A549 (cell line): ENCODE results near the gene TBATA. TPM values are rescaled to one million over a fixed set of nuclear protein-coding genes. Genes with fewer than 3 reads are reported as not detected.

Source experiments
- ATAC-seq, 2 experiments: fragments of 200-7000 bp in 1 of 2; fragments of >200 bp in 1 of 2; cut with Nextera tagmentation in 1 of 2; cut with Tn5 transposase in 1 of 2; 3 replicates each; pipeline versions ENCODE4 v1.8.0 to v1.9.1; 2018 to 2020; ENCODE audit warnings: mild to moderate bottlenecking in 1 of 2, moderate library complexity in 1 of 2
- CTCF ChIA-PET: fragments of 300-600 bp; sonication (Branson Sonifier 250); formaldehyde crosslinking; extraction: SDS; loops from one replicate; lab custom pipeline; 2021; ENCODE audit warnings: antibody characterized with exemption, inconsistent platforms; lab: Yijun Ruan, JAX
- POLR2A ChIA-PET: fragments of 350-600 bp; formaldehyde crosslinking; extraction: SDS; loops from one replicate; lab custom pipeline; 2021; ENCODE audit warnings: antibody characterized with exemption, inconsistent platforms; lab: Yijun Ruan, JAX
- DNase-seq, 2 experiments: peaks; one replicate each; pipeline versions ENCODE4 v3.0.0 to v3.0.0-alpha.2; 2011 to 2016; ENCODE audit warnings: low read depth in 1 of 2, low spot score in 1 of 2
- FAIRE-seq: peaks from 2 replicates; lab custom pipeline; 2011; peaks lifted over from hg19 to GRCh38; lab: Jason Lieb, UNC
- H3K27ac ChIP-seq, 2 experiments: fragments of >200 bp; sonication (Bioruptor Twin); formaldehyde crosslinking; 3 replicates each; pipeline ENCODE4 v1.5.1; 2016 to 2017
- H3K4me1 ChIP-seq: fragments of >200 bp; sonication (Bioruptor Twin); formaldehyde crosslinking; 3 replicates; pipeline ENCODE4 v1.6.1; 2016
- H3K4me2 ChIP-seq: fragments of >200 bp; sonication (Bioruptor Twin); formaldehyde crosslinking; 3 replicates; pipeline ENCODE4 v1.6.1; 2016
- H3K4me3 ChIP-seq: fragments of >200 bp; sonication (Bioruptor Twin); formaldehyde crosslinking; 3 replicates; pipeline ENCODE4 v1.5.1; 2016
- H3K9me3 ChIP-seq: fragments of >200 bp; sonication (Bioruptor Twin); formaldehyde crosslinking; 3 replicates; pipeline ENCODE4 v1.6.1; 2016
- CBX2 ChIP-seq: fragments of 200-600 bp; sonication (generic); IDR thresholded peaks from 2 replicates; pipeline ENCODE4 v1.6.1; 2016; ENCODE audit warnings: low read depth, mild to moderate bottlenecking, borderline replicate concordance
- CBX8 ChIP-seq: fragments of 200-600 bp; sonication (generic); IDR thresholded peaks from 2 replicates; pipeline ENCODE4 v1.6.1; 2016
- HEYL ChIP-seq: fragments of 250-450 bp; sonication (Bioruptor Pico); IDR thresholded peaks from 2 replicates; pipeline ENCODE4 v1.8.0; 2021; ENCODE audit warnings: mild to moderate bottlenecking, moderate library complexity
- JUN ChIP-seq, 2 experiments: fragments of >200 bp; sonication (Bioruptor Twin); formaldehyde crosslinking; IDR thresholded peaks; 2 replicates in 1 of 2; 3 replicates in 1 of 2; pipeline ENCODE4 v1.6.1; 2016 to 2017
- KDM1A ChIP-seq: fragments of 200-600 bp; sonication (generic); IDR thresholded peaks from 2 replicates; pipeline ENCODE4 v1.6.1; 2016; ENCODE audit warnings: low read depth, mild to moderate bottlenecking
- KDM5A ChIP-seq: fragments of 200-600 bp; sonication (generic); IDR thresholded peaks from 2 replicates; pipeline ENCODE4 v1.6.1; 2016; ENCODE audit warnings: antibody characterized with exemption, mild to moderate bottlenecking
- MAZ ChIP-seq: fragments of 150-350 bp; IDR thresholded peaks from 2 replicates; pipeline ENCODE4 v1.6.1; 2014; ENCODE audit warnings: antibody characterized with exemption, low read depth, low read length, borderline replicate concordance
- MYC ChIP-seq: IDR thresholded peaks from 2 replicates; pipeline ENCODE4 v1.6.1; 2012; ENCODE audit warnings: mild to moderate bottlenecking, inconsistent platforms, low read length, improper control_type of control experiment, borderline replicate concordance
- NR3C1 ChIP-seq: fragments of >200 bp; sonication (Bioruptor Twin); formaldehyde crosslinking; IDR thresholded peaks from 3 replicates; pipeline ENCODE4 v1.6.1; 2017
- PHF8 ChIP-seq: fragments of 200-600 bp; sonication (generic); IDR thresholded peaks from 2 replicates; pipeline ENCODE4 v1.6.1; 2016; ENCODE audit warnings: low read depth, mild to moderate bottlenecking, antibody characterized with exemption, moderate library complexity, borderline replicate concordance
- POLR2A ChIP-seq: IDR thresholded peaks from 2 replicates; pipeline ENCODE4 v1.6.1; 2012; ENCODE audit warnings: mild to moderate bottlenecking, low read length
- RAD21 ChIP-seq, 2 experiments: fragments of >200 bp in 1 of 2; sonication (Bioruptor Twin) in 1 of 2; formaldehyde crosslinking in 1 of 2; IDR thresholded peaks in 1 of 2; conservative IDR thresholded peaks in 1 of 2; 2 replicates in 1 of 2; 3 replicates in 1 of 2; pipeline ENCODE4 v1.6.1; 2012 to 2018; ENCODE audit warnings: inconsistent platforms in 1 of 2
- RFX5 ChIP-seq: fragments of 450-650 bp; IDR thresholded peaks from 2 replicates; pipeline ENCODE4 v1.7.1; 2014; ENCODE audit warnings: antibody characterized with exemption, mild to moderate bottlenecking, moderate library complexity
- SMC3 ChIP-seq: fragments of >200 bp; sonication (Bioruptor Twin); formaldehyde crosslinking; IDR thresholded peaks from 3 replicates; pipeline ENCODE4 v1.6.1; 2018; ENCODE audit warnings: inconsistent platforms
- SREBF2 ChIP-seq: fragments of 450-650 bp; IDR thresholded peaks from 2 replicates; pipeline ENCODE4 v1.6.1; 2014; ENCODE audit warnings: mild to moderate bottlenecking, moderate library complexity
- ZC3H11A ChIP-seq: fragments of 450-650 bp; IDR thresholded peaks from 2 replicates; pipeline ENCODE4 v1.6.1; 2014; ENCODE audit warnings: antibody characterized with exemption, mild to moderate bottlenecking
- WGBS: methylation state at CpG from one replicate; pipeline ENCODE4 v1.1.6; 2017; ENCODE audit errors: missing lambda C conversion rate; 5-methylcytosine and 5-hydroxymethylcytosine counted together
- polyA plus RNA-seq, 4 experiments: library from polyadenylated mRNA; depleted of rRNA in 3 of 4; stranded (reverse); fragments of >200 nt; fragmentation: RNase III in 1 of 4; extraction: RNeasy Plus Mini Kit Qiagen cat#74134 plus additional on column Dnase treatment in 1 of 4; gene quantifications; 2 replicates in 3 of 4; 3 replicates in 1 of 4; pipeline ENCODE4 v1.2.3, GENCODE V29; 2011 to 2017
- TF ChIP-seq, protein P1 (sequence below): fragments of 200-600 bp; sonication (generic); IDR thresholded peaks from 2 replicates; pipeline ENCODE4 v1.6.1; 2016; ENCODE audit warnings: antibody characterized with exemption, mild to moderate bottlenecking, moderate library complexity
- TF ChIP-seq, protein P2 (sequence below): IDR thresholded peaks from 2 replicates; pipeline ENCODE4 v1.6.1; 2012
- TF ChIP-seq, protein P3 (sequence below): fragments of >200 bp; sonication (Bioruptor Twin); formaldehyde crosslinking; IDR thresholded peaks from 3 replicates; pipeline ENCODE4 v1.6.1; 2016
- TF ChIP-seq, protein P4 (sequence below): fragments of 250-450 bp; sonication (Bioruptor Pico); IDR thresholded peaks from 2 replicates; pipeline ENCODE4 v1.5.0; 2020; ENCODE audit warnings: low read depth, mild to moderate bottlenecking, moderate library complexity
- TF ChIP-seq, protein P5 (sequence below): fragments of >200 bp; sonication (Bioruptor Twin); formaldehyde crosslinking; IDR thresholded peaks from 3 replicates; pipeline ENCODE4 v1.5.1; 2016
- TF ChIP-seq, protein P6 (sequence below): IDR thresholded peaks from 2 replicates; pipeline ENCODE4 v1.6.1; 2012; ENCODE audit warnings: low read depth, borderline replicate concordance
- TF ChIP-seq, protein P7 (sequence below): IDR thresholded peaks from 2 replicates; pipeline ENCODE4 v1.6.1; 2012

TBATA gene
- polyA plus RNA-seq, 2 of the 4 experiments (the other 2 are of a cell fraction): not detected

DNA sequence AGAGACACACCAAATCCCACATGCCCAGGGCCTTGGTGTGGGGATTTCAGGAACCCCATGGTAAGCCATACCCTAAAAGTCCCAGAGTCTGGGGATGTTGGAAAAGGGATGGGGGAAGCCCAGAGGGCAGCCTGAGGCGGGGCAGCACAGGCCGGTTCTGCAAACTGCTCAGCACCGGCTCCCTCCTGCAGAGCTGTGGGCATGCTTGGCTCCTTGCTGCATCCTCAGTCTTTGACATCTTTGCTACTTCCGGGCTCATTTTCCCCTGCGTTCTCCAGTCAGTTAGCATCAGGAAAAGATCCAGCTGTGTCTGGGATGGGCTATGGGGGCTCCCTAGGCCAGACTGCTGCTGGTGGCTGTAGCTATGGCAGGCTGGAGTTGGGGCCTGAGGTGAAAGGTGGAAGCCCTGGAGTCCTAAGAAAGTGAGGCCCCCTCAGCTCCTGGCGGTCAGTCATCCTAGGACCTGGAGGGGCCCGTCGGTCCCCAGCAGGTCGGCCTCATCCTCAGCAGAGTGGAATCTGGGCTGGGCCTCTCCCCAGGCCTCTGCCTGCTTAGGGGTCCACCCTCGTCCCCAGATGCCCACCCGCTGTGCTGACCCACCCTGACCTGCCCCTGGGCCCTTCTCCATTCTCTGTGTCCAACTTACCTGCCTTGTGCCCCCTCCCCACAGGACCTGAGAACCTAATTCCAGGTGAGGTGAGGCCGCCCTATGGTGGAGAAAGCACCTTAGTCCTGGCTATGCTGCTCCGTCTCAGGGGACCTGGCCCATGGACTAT is 9.3 kb downstream of the TBATA start:
- 81% methylated on average over 8 of the region's 13 CpGs for WGBS
- Histone ChIP-seq H3K27ac (no peak overlapping the region), H3K4me3 (no peak overlapping the region), H3K4me1 (no peaks in the 10 kb centered on the region), H3K9me3 (no peaks in the 10 kb centered on the region), H3K4me2 (no peak overlapping the region)
- ChIA-PET CTCF (interaction anchor here (0.6 to 5.7 kb wide), 5 partner anchors 16 to 509 kb away, joined by 3 to 41 read pairs (median 3); no protein-coding TSS in a partner anchor), POLR2A (no interaction called here)
- TF ChIP-seq, protein P1, sequence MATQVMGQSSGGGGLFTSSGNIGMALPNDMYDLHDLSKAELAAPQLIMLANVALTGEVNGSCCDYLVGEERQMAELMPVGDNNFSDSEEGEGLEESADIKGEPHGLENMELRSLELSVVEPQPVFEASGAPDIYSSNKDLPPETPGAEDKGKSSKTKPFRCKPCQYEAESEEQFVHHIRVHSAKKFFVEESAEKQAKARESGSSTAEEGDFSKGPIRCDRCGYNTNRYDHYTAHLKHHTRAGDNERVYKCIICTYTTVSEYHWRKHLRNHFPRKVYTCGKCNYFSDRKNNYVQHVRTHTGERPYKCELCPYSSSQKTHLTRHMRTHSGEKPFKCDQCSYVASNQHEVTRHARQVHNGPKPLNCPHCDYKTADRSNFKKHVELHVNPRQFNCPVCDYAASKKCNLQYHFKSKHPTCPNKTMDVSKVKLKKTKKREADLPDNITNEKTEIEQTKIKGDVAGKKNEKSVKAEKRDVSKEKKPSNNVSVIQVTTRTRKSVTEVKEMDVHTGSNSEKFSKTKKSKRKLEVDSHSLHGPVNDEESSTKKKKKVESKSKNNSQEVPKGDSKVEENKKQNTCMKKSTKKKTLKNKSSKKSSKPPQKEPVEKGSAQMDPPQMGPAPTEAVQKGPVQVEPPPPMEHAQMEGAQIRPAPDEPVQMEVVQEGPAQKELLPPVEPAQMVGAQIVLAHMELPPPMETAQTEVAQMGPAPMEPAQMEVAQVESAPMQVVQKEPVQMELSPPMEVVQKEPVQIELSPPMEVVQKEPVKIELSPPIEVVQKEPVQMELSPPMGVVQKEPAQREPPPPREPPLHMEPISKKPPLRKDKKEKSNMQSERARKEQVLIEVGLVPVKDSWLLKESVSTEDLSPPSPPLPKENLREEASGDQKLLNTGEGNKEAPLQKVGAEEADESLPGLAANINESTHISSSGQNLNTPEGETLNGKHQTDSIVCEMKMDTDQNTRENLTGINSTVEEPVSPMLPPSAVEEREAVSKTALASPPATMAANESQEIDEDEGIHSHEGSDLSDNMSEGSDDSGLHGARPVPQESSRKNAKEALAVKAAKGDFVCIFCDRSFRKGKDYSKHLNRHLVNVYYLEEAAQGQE: no peak
- TF ChIP-seq MAZ (no peak), HEYL (no peak), ZC3H11A (no peak), RAD21 (conservative IDR thresholded peaks at IDR 0.05 in 1 of 2, IDR thresholded peaks at IDR 0.05 in 1 of 2) (no peak), PHF8 (no peak), CBX8 (no peak), SREBF2 (no peak)
- TF ChIP-seq, protein P2, sequence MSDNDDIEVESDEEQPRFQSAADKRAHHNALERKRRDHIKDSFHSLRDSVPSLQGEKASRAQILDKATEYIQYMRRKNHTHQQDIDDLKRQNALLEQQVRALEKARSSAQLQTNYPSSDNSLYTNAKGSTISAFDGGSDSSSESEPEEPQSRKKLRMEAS: no peak
- TF ChIP-seq, protein P3, sequence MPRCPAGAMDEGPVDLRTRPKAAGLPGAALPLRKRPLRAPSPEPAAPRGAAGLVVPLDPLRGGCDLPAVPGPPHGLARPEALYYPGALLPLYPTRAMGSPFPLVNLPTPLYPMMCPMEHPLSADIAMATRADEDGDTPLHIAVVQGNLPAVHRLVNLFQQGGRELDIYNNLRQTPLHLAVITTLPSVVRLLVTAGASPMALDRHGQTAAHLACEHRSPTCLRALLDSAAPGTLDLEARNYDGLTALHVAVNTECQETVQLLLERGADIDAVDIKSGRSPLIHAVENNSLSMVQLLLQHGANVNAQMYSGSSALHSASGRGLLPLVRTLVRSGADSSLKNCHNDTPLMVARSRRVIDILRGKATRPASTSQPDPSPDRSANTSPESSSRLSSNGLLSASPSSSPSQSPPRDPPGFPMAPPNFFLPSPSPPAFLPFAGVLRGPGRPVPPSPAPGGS: no peak
- TF ChIP-seq, protein P4, sequence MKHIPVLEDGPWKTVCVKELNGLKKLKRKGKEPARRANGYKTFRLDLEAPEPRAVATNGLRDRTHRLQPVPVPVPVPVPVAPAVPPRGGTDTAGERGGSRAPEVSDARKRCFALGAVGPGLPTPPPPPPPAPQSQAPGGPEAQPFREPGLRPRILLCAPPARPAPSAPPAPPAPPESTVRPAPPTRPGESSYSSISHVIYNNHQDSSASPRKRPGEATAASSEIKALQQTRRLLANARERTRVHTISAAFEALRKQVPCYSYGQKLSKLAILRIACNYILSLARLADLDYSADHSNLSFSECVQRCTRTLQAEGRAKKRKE: no peak
- TF ChIP-seq, protein P5, sequence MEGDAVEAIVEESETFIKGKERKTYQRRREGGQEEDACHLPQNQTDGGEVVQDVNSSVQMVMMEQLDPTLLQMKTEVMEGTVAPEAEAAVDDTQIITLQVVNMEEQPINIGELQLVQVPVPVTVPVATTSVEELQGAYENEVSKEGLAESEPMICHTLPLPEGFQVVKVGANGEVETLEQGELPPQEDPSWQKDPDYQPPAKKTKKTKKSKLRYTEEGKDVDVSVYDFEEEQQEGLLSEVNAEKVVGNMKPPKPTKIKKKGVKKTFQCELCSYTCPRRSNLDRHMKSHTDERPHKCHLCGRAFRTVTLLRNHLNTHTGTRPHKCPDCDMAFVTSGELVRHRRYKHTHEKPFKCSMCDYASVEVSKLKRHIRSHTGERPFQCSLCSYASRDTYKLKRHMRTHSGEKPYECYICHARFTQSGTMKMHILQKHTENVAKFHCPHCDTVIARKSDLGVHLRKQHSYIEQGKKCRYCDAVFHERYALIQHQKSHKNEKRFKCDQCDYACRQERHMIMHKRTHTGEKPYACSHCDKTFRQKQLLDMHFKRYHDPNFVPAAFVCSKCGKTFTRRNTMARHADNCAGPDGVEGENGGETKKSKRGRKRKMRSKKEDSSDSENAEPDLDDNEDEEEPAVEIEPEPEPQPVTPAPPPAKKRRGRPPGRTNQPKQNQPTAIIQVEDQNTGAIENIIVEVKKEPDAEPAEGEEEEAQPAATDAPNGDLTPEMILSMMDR: no peak
- ATAC-seq: no peak; a peak in 1 of 6 replicates
- DNase-seq: no peak
- FAIRE-seq: no peak

DNA sequence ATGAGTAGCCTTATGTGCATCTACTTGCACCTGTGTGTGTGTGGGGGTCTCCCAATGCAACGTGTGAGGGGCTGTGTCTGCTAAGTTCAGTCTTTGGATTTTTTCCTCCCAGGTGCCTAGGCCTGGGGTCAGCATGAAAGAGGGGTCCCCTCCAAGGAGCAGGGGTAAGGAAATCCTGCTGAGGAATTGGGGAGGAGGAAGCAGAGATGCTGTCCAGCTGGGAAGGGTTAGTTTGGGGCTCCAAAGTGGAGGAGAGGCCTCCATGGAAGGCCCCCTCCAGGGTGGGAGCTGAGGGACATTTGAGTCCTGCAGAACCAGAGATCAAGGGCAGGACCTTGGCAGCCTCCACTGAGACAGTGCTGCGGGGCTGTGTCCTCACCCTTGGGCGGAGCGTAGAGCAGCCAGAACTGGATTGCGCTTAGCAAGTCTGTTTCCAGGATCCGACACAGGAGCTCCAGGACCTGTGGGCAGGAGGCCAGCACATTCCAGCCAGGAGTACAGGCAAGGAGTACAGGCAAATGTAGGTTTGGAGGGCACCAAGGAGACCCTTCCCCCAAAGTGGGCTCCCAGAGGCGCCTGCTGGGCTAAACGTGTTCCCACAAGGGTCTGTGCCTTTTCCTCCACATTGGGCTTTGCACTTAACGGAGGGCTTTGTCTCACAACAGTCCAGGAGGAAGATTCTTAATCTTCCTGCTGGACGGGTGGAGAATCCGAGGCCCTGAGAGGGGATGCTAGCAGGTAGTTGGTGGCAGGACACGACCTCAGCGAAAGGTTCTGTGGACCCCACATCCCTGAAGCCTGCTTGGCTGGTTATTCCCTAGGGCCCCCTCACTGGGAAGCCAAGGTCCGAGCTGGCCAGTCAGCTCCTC is 10.1 kb downstream of the TBATA start:
- no peaks in the 10 kb centered on the region for H3K4me1 ChIP-seq
- no peak for FAIRE-seq
- DNase-seq: no peak
- 69% methylated on average over 10 of the region's 14 CpGs for WGBS
- H3K4me3 ChIP-seq: no peak overlapping the region
- no peak overlapping the region for H3K27ac ChIP-seq
- TF ChIP-seq SMC3: no peak
- no peak for TF ChIP-seq RAD21 (conservative IDR thresholded peaks at IDR 0.05 in 1 of 2, IDR thresholded peaks at IDR 0.05 in 1 of 2)
- TF ChIP-seq NR3C1: no peak
- TF ChIP-seq, protein P6, sequence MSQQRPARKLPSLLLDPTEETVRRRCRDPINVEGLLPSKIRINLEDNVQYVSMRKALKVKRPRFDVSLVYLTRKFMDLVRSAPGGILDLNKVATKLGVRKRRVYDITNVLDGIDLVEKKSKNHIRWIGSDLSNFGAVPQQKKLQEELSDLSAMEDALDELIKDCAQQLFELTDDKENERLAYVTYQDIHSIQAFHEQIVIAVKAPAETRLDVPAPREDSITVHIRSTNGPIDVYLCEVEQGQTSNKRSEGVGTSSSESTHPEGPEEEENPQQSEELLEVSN: no peak
- no peak for TF ChIP-seq JUN (IDR thresholded peaks at IDR 0.05)
- TF ChIP-seq RFX5: no peak
- no peak for TF ChIP-seq KDM1A
- no peak for TF ChIP-seq KDM5A
- TF ChIP-seq PHF8: no peak
- TF ChIP-seq, protein P3: no peak
- TF ChIP-seq, protein P7, sequence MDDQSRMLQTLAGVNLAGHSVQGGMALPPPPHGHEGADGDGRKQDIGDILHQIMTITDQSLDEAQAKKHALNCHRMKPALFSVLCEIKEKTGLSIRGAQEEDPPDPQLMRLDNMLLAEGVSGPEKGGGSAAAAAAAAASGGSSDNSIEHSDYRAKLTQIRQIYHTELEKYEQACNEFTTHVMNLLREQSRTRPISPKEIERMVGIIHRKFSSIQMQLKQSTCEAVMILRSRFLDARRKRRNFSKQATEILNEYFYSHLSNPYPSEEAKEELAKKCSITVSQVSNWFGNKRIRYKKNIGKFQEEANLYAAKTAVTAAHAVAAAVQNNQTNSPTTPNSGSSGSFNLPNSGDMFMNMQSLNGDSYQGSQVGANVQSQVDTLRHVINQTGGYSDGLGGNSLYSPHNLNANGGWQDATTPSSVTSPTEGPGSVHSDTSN: no peak
- TF ChIP-seq CBX2: no peak
- TF ChIP-seq MYC: no peak
- TF ChIP-seq POLR2A: no peak
- ChIA-PET POLR2A (no interaction called here), CTCF (interaction anchor here (0.6 to 5.7 kb wide), 7 partner anchors 7 to 510 kb away, joined by 3 to 41 read pairs (median 5); no protein-coding TSS in a partner anchor)
- no peak; a peak in 1 of 6 replicates for ATAC-seq
- H3K4me2 ChIP-seq: no peak overlapping the region
- no peaks in the 10 kb centered on the region for H3K9me3 ChIP-seq
